PFSK-1 (cell line): ENCODE results near the gene BAHCC1.

ENCODE experiments used
- FOXP2 ChIP-seq: optimal IDR thresholded peaks from 2 replicates; pipeline ENCODE3; 2011; ENCODE audit warnings: borderline replicate concordance, control low read depth, inconsistent platforms; ENCODE audit not compliant: insufficient read depth; ENCODE audit errors: extremely low read length, extremely low read depth
- POLR2AphosphoS5 ChIP-seq: IDR thresholded peaks from 2 replicates; pipeline ENCODE4 v1.6.1; 2012; ENCODE audit warnings: low read depth, mild to moderate bottlenecking, control low read depth, low read length, moderate library complexity
- SIN3A ChIP-seq: IDR thresholded peaks from 2 replicates; pipeline ENCODE4 v1.6.1; 2012; ENCODE audit warnings: mild to moderate bottlenecking, low read length, moderate library complexity, borderline replicate concordance; ENCODE audit not compliant: insufficient read depth
- TAF1 ChIP-seq: IDR thresholded peaks from 2 replicates; pipeline ENCODE4 v1.6.1; 2012; ENCODE audit warnings: low read length, control low read depth, borderline replicate concordance; ENCODE audit not compliant: insufficient read depth
- TF ChIP-seq, protein P1 (sequence below), 2 experiments: IDR thresholded peaks; 2 replicates each; pipeline versions ENCODE4 v1.6.1 to v1.8.0; 2011 to 2012; ENCODE audit warnings: low read depth in 2 of 2, low read length in 2 of 2, control low read depth in 1 of 2, inconsistent platforms in 1 of 2, mild to moderate bottlenecking in 1 of 2, moderate library complexity in 1 of 2; ENCODE audit not compliant: insufficient read depth in 1 of 2

Gene BAHCC1

GRCh38 chr17:81392909-81393654 lies 2.2 kb upstream of the BAHCC1 start:
- 0 out of 2 replicates have a peak, but pooled peaks have one; percentile 35 for TF ChIP-seq SIN3A
- TF ChIP-seq, protein P1, sequence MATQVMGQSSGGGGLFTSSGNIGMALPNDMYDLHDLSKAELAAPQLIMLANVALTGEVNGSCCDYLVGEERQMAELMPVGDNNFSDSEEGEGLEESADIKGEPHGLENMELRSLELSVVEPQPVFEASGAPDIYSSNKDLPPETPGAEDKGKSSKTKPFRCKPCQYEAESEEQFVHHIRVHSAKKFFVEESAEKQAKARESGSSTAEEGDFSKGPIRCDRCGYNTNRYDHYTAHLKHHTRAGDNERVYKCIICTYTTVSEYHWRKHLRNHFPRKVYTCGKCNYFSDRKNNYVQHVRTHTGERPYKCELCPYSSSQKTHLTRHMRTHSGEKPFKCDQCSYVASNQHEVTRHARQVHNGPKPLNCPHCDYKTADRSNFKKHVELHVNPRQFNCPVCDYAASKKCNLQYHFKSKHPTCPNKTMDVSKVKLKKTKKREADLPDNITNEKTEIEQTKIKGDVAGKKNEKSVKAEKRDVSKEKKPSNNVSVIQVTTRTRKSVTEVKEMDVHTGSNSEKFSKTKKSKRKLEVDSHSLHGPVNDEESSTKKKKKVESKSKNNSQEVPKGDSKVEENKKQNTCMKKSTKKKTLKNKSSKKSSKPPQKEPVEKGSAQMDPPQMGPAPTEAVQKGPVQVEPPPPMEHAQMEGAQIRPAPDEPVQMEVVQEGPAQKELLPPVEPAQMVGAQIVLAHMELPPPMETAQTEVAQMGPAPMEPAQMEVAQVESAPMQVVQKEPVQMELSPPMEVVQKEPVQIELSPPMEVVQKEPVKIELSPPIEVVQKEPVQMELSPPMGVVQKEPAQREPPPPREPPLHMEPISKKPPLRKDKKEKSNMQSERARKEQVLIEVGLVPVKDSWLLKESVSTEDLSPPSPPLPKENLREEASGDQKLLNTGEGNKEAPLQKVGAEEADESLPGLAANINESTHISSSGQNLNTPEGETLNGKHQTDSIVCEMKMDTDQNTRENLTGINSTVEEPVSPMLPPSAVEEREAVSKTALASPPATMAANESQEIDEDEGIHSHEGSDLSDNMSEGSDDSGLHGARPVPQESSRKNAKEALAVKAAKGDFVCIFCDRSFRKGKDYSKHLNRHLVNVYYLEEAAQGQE (IDR thresholded peaks at IDR 0.05; ENCODE audit: insufficient read depth in 1 of 2, low read depth in 2 of 2, low read length in 2 of 2), result no peak

GRCh38 chr17:81393684-81394376 lies 1.4 kb upstream of the BAHCC1 start:
- TF ChIP-seq TAF1, result peak; percentile 93
- TF ChIP-seq, protein P1 (IDR thresholded peaks at IDR 0.05; ENCODE audit: insufficient read depth in 1 of 2, low read depth in 2 of 2, low read length in 2 of 2), result peak; percentile 65 to 85
- TF ChIP-seq POLR2AphosphoS5, result peak; percentile 77; the same call in 1 of the 2 replicates
- peak; percentile 99 for TF ChIP-seq FOXP2
- TF ChIP-seq SIN3A, result peak; percentile 95

DNA sequence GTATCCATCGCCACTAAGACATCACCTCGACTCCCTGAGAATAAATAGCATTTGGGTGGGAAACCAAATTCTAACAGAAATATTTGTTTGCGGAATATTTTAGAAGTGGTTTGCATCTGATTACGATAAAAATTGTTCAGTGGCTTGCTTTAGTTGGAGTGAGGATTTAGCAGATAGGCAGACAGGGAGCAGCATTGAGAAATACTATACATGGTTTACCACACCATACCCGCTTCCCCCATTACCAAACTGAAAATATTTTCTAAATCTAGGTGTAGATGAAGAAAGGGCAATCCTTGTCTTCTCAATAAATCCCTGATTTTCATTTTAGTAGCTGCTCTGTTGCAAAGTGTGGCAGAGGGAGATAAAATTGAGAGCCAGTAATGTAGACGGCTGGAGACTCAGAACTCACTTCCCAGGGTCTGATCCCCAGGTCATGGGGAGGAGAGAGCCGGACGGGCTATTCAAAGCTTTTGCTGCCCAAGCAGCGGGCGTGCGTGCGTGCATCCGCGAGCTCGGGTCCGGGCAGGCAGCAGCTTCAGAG lies 808 bp upstream of the BAHCC1 start:
- no peak for TF ChIP-seq FOXP2
- TF ChIP-seq, protein P1 (IDR thresholded peaks at IDR 0.05; ENCODE audit: insufficient read depth in 1 of 2, low read depth in 2 of 2, low read length in 2 of 2), result no peak
- TF ChIP-seq TAF1, result no peak
- TF ChIP-seq POLR2AphosphoS5, result no peak
- TF ChIP-seq SIN3A, result no peak

- TF ChIP-seq SIN3A, result peak; percentile 11; the same call in 1 of the 2 replicates
- TF ChIP-seq POLR2AphosphoS5, result no peak
These were observed 482 bp downstream of the BAHCC1 start for GRCh38 chr17:81395600-81396277.

GRCh38 chr17:81396278-81396721 lies 1.0 kb downstream of the BAHCC1 start:
- TF ChIP-seq SIN3A (no peak), FOXP2 (no peak), POLR2AphosphoS5 (no peak; the same call in 1 of the 2 replicates), TAF1 (no peak)
